Body of pancreas (tissue), 4 donors: ENCODE data around the gene TNRC18.

Experiments
- CTCF ChIP-seq, 7 experiments: fragments of 450-650 bp in 4 of 7; fragments of 200-600 bp in 3 of 7; sonication (generic) in 3 of 7; IDR thresholded peaks; one replicate each; pipeline ENCODE4 v1.5.1; 2016 to 2019; ENCODE audit warnings: antibody characterized with exemption in 7 of 7
- POLR2A ChIP-seq, 3 donors: fragments of 450-650 bp; IDR thresholded peaks; one replicate each; pipeline ENCODE4 v1.6.1; 2016; ENCODE audit warnings: antibody characterized with exemption in 3 of 3, mild to moderate bottlenecking in 2 of 3

DNA sequence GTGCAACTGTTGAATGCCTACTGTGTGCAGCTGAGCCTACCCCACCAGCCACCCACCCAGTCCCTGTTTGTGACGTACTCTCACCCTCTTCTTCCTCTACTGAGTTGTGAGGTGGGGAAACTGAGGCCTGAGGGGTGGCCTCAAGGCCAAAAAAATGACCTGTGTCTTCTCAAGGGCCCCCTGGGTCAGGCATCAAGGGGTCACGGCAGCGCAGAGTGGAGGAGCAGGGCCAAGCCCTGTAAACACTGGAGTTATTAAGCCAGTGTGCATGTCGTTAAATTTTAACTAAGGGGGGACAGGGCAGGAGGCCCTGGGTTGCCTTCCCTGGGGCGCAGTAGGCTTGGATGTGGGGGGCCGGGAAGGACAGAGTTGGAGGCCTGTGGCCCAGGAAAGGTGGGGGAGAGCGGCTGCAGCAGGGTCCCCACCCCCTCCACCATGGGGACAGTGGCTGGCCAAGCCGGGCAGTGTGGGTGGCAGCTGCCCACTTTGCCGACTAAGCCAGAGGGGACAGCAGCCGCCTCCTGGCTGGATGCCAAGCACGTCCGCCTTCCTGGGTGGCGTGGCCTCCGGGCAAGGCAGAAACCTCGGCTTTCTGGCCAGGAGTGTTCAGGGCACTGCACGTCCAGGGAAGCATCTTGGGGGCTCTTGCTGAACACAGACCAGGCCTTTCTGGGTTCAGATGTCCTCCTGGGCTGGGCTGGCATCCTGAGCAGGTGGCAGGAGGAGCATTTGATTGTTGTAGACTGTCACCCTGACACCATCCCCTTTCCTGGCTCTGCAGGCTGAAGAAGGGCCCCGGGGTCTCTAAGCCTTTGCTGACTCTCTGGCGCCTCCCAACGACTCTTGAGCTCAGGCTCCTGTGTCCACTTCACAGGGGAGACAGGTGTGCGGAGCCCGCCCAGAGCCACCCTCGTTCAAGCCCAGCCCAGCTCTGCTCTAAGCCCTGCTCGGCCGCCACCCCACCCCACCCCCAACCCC lies 139.0 kb downstream of the TNRC18 start:
- TF ChIP-seq CTCF (IDR thresholded peaks at IDR 0.05) (peak in 1 of 7 experiments; percentile 8), POLR2A (IDR thresholded peaks at IDR 0.05) (no peak)
